WTC11 (cell line): ENCODE results near the gene CSPG5.

Experiments used
- TF ChIP-seq, protein P1 (sequence below): sonication (generic); formaldehyde crosslinking; IDR thresholded peaks from 2 replicates; pipeline ENCODE4 v1.8.1; 2022; ENCODE audit warnings: low read depth, missing genetic modification reagents, borderline replicate concordance
- TF ChIP-seq, protein P2 (sequence below): fragments of 200-600 bp; IDR thresholded peaks from 2 replicates; pipeline ENCODE4 v1.8.0; 2022; ENCODE audit warnings: antibody characterized with exemption

DNA sequence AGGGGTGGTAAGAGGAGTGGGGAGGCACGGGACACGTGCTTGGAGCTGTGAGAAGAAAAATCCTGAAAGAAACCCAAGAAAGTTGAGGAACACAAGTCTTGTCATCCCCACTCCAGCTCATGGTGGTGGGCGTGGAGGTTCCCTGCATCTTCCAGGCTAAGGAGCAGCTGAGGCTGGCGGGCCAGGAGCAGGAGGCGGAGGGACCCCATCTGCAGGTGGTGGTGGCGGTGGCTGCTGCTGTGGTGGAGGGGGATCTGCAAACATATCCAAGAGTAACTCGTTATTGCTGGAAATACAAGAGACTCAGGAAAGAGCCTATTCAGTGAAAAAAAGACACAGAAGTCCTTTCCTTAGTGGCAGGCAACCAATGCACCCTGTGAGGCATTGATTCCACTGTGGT, 9.4 kb upstream of the CSPG5 start:
- TF ChIP-seq, protein P1, sequence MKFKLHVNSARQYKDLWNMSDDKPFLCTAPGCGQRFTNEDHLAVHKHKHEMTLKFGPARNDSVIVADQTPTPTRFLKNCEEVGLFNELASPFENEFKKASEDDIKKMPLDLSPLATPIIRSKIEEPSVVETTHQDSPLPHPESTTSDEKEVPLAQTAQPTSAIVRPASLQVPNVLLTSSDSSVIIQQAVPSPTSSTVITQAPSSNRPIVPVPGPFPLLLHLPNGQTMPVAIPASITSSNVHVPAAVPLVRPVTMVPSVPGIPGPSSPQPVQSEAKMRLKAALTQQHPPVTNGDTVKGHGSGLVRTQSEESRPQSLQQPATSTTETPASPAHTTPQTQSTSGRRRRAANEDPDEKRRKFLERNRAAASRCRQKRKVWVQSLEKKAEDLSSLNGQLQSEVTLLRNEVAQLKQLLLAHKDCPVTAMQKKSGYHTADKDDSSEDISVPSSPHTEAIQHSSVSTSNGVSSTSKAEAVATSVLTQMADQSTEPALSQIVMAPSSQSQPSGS: no peak
- TF ChIP-seq, protein P2, sequence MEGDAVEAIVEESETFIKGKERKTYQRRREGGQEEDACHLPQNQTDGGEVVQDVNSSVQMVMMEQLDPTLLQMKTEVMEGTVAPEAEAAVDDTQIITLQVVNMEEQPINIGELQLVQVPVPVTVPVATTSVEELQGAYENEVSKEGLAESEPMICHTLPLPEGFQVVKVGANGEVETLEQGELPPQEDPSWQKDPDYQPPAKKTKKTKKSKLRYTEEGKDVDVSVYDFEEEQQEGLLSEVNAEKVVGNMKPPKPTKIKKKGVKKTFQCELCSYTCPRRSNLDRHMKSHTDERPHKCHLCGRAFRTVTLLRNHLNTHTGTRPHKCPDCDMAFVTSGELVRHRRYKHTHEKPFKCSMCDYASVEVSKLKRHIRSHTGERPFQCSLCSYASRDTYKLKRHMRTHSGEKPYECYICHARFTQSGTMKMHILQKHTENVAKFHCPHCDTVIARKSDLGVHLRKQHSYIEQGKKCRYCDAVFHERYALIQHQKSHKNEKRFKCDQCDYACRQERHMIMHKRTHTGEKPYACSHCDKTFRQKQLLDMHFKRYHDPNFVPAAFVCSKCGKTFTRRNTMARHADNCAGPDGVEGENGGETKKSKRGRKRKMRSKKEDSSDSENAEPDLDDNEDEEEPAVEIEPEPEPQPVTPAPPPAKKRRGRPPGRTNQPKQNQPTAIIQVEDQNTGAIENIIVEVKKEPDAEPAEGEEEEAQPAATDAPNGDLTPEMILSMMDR: no peak
